Transverse colon (tissue), 3 donors: Measurements from ENCODE around the gene CD40LG.

Experiments
- POLR2A ChIP-seq: fragments of 450-650 bp; IDR thresholded peaks from one replicate; pipeline ENCODE4 v1.6.1; 2016; ENCODE audit warnings: antibody characterized with exemption, mild to moderate bottlenecking, moderate library complexity
- POLR2AphosphoS5 ChIP-seq, 3 donors: sonication (generic); formaldehyde crosslinking; IDR thresholded peaks; one replicate each; pipeline ENCODE4 v1.6.1; 2016; ENCODE audit warnings: antibody characterized with exemption in 3 of 3

DNA sequence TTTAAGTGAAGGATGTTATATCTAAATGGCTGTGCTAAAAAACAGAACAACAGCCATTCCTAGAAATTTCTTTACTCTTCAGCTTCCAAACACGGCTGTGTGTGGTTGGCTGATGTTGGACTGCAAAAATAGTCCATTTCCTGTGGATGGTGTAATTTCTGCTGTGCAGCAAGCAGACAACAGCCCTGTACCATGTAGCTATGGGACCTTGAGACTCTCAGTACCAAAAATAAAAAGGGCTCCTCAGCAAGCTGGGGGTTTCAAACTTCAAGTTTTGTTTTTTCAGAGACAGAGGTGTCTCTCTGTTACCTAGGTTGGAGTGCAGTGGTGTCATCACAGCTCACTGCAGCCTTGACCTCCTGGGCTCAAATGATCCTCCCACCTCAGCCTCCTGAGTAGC lies 18.1 kb downstream of the CD40LG start:
- TF ChIP-seq POLR2A, result no peak
- TF ChIP-seq POLR2AphosphoS5 (IDR thresholded peaks at IDR 0.05), result no peak
